ENCODE data around the gene CIAO2A.

GRCh38 chr15:64048781-64049460, 44.7 kb downstream of the CIAO2A start:
- TF ChIP-seq TAF1 (conservative IDR thresholded peaks at IDR 0.05): no peak
- TF ChIP-seq SP1 (IDR thresholded peaks at IDR 0.05): no peak
- TF ChIP-seq CTCF (IDR thresholded peaks at IDR 0.05; ENCODE audit: low read depth, low read length, missing input control): no peak
- TF ChIP-seq FOXA1 (IDR thresholded peaks at IDR 0.05): no peak
- TF ChIP-seq RAD21 (IDR thresholded peaks at IDR 0.05): no peak
- no peak for TF ChIP-seq REST (IDR thresholded peaks at IDR 0.05)
- no peak for TF ChIP-seq HNF4G (IDR thresholded peaks at IDR 0.05)
- no peak for TF ChIP-seq HNF4A (conservative IDR thresholded peaks at IDR 0.05)
- no peak for TF ChIP-seq FOXA2 (IDR thresholded peaks at IDR 0.05)

All from liver (tissue), 3 donors.